HCT116 (cell line): Measurements from ENCODE around the gene MYRF. TPM values are rescaled to one million over a fixed set of nuclear protein-coding genes. Genes with fewer than 3 reads are reported as not detected.

Experiments
- ATAC-seq: fragments of 200-7000 bp; cut with Tn5 transposase; 2 replicates; pipeline ENCODE4 v1.9.1; 2020; ENCODE audit warnings: mild to moderate bottlenecking, moderate library complexity
- BruUV-seq: library from RNA; stranded (reverse); fragments of 400-500 nt; replicated peaks from 2 replicates; lab custom pipeline; 2021; lab: Mats Ljungman, UMichigan
- CTCF ChIA-PET: fragments of 300-600 bp; sonication (Branson Sonifier 250); formaldehyde crosslinking; loops from one replicate; lab custom pipeline; 2021; ENCODE audit warnings: antibody characterized with exemption; lab: Charles Lee
- POLR2A ChIA-PET: fragments of 300-600, 350-600 bp; sonication (Branson Sonifier 250); formaldehyde crosslinking; loops from one replicate; lab custom pipeline; 2021; ENCODE audit warnings: antibody characterized with exemption; lab: Charles Lee
- RAD21 ChIA-PET, 2 experiments: fragments of 300-600 bp; sonication (Branson Sonifier 250); formaldehyde crosslinking; loops; one replicate each; lab custom pipeline; 2023; ENCODE audit warnings: low total read pairs in 2 of 2; ENCODE audit not compliant: uncharacterized antibody in 2 of 2, unreplicated experiment in 2 of 2, low non-redundant PET in 1 of 2; lab: Charles Lee
- DNase-seq: peaks from one replicate; pipeline ENCODE4 v3.0.0-alpha.2; 2010; ENCODE audit warnings: low read depth, low spot score
- H2AFZ ChIP-seq: fragments of 200-600 bp; shearing (Covaris generic), sonication (generic); 2 replicates; pipeline ENCODE4 v1.6.1; 2017; ENCODE audit warnings: low read depth, mixed run types, mixed read lengths, antibody characterized with exemption, low read length; ENCODE audit not compliant: poor library complexity, severe bottlenecking
- H3K27ac ChIP-seq: 2 replicates; pipeline ENCODE4 v1.5.1; 2012; ENCODE audit warnings: low read depth, low read length
- H3K27me3 ChIP-seq: fragments of 200-600 bp; sonication (generic); 2 replicates; pipeline ENCODE4 v1.6.1; 2016; ENCODE audit warnings: mixed run types, low read length, mixed read lengths; ENCODE audit not compliant: insufficient read depth
- H3K36me3 ChIP-seq, 2 experiments: fragments of 200-500 bp in 1 of 2; fragments of 200-600 bp in 1 of 2; sonication (Bioruptor generic) in 1 of 2; sonication (generic) in 1 of 2; 2 replicates each; pipeline versions ENCODE4 v1.5.1 to v1.6.1; 2014 to 2016; ENCODE audit warnings: low read length in 2 of 2, inconsistent platforms in 1 of 2, mixed read lengths in 1 of 2, mixed run types in 1 of 2; ENCODE audit not compliant: insufficient read depth in 2 of 2, control insufficient read depth in 1 of 2
- H3K4me1 ChIP-seq, 2 experiments: fragments of 200-600 bp in 1 of 2; sonication (generic) in 1 of 2; 2 replicates each; pipeline versions ENCODE4 v1.5.1 to v1.6.1; 2012 to 2017; ENCODE audit warnings: low read length in 2 of 2, inconsistent platforms in 1 of 2, mild to moderate bottlenecking in 1 of 2, mixed read lengths in 1 of 2, mixed run types in 1 of 2, moderate library complexity in 1 of 2; ENCODE audit not compliant: insufficient read depth in 2 of 2, control insufficient read depth in 1 of 2
- H3K4me2 ChIP-seq: fragments of 200-600 bp; sonication (generic); 2 replicates; pipeline ENCODE4 v1.6.1; 2017; ENCODE audit warnings: mixed run types, low read length, mixed read lengths
- H3K4me3 ChIP-seq, 2 experiments: fragments of 200-600 bp in 1 of 2; sonication (generic) in 1 of 2; replicated peaks in 1 of 2; 2 replicates each; pipeline ENCODE4 v1.5.1; 2011 to 2016; ENCODE audit warnings: low read length in 2 of 2, control low read depth in 1 of 2, low read depth in 1 of 2, mild to moderate bottlenecking in 1 of 2, mixed read lengths in 1 of 2, mixed run types in 1 of 2
- H3K79me2 ChIP-seq: fragments of 200-600 bp; sonication (generic); 2 replicates; pipeline ENCODE4 v1.6.1; 2017; ENCODE audit warnings: mild to moderate bottlenecking, mixed run types, low read length, moderate library complexity, mixed read lengths; ENCODE audit not compliant: insufficient read depth
- H3K9ac ChIP-seq: fragments of 200-600 bp; sonication (generic); 2 replicates; pipeline ENCODE4 v1.6.1; 2016; ENCODE audit warnings: low read length, mixed read lengths
- H3K9me2 ChIP-seq: fragments of 200-600 bp; sonication (generic), shearing (Covaris generic); 2 replicates; pipeline ENCODE4 v1.6.1; 2017; ENCODE audit warnings: mixed run types, mild to moderate bottlenecking, moderate library complexity; ENCODE audit not compliant: insufficient read depth
- H3K9me3 ChIP-seq, 2 experiments: fragments of 200-500 bp in 1 of 2; fragments of 200-600 bp in 1 of 2; sonication (Bioruptor generic) in 1 of 2; sonication (generic) in 1 of 2; 2 replicates each; pipeline ENCODE4 v1.6.1; 2014 to 2017; ENCODE audit warnings: low read length in 2 of 2, mixed read lengths in 2 of 2, inconsistent platforms in 1 of 2, low read depth in 1 of 2, mild to moderate bottlenecking in 1 of 2, mixed run types in 1 of 2, moderate library complexity in 1 of 2; ENCODE audit not compliant: control insufficient read depth in 1 of 2, insufficient read depth in 1 of 2
- H4K20me1 ChIP-seq: fragments of 200-600 bp; sonication (generic), shearing (Covaris generic); 2 replicates; pipeline ENCODE4 v1.6.1; 2017; ENCODE audit warnings: mixed run types, mild to moderate bottlenecking, moderate library complexity; ENCODE audit not compliant: insufficient read depth
- CBX3 ChIP-seq: IDR thresholded peaks from 2 replicates; pipeline ENCODE4 v1.6.1; 2012; ENCODE audit warnings: low read depth
- CEBPB ChIP-seq: IDR thresholded peaks from 2 replicates; pipeline ENCODE4 v1.6.1; 2012; ENCODE audit warnings: low read depth
- CTCF ChIP-seq, 3 experiments: fragments of 200-600 bp in 1 of 3; sonication (generic) in 1 of 3; IDR thresholded peaks in 2 of 3; conservative IDR thresholded peaks in 1 of 3; 2 replicates each; pipeline ENCODE4 v1.5.1; 2012 to 2017; ENCODE audit warnings: low read depth in 2 of 3, low read length in 2 of 3, antibody characterized with exemption in 1 of 3, borderline replicate concordance in 1 of 3, control low read depth in 1 of 3, mild to moderate bottlenecking in 1 of 3, mixed read lengths in 1 of 3, mixed run types in 1 of 3, moderate library complexity in 1 of 3; ENCODE audit not compliant: insufficient read depth in 1 of 3
- EGR1 ChIP-seq: IDR thresholded peaks from 2 replicates; pipeline ENCODE4 v1.6.1; 2012; ENCODE audit warnings: low read depth
- ELF1 ChIP-seq: IDR thresholded peaks from 2 replicates; pipeline ENCODE4 v1.6.1; 2012; ENCODE audit warnings: low read depth, borderline replicate concordance
- EZH2 ChIP-seq: fragments of 200-600 bp; sonication (generic); IDR thresholded peaks from 2 replicates; pipeline ENCODE4 v1.6.1; 2017; ENCODE audit warnings: antibody characterized with exemption, mixed run types
- EZH2phosphoT487 ChIP-seq: fragments of 200-600 bp; IDR thresholded peaks from 2 replicates; pipeline ENCODE4 v1.6.1; 2018; ENCODE audit warnings: antibody characterized with exemption, borderline replicate concordance
- FOSL1 ChIP-seq: IDR thresholded peaks from 2 replicates; pipeline ENCODE4 v1.6.1; 2012; ENCODE audit warnings: low read depth
- JUND ChIP-seq: IDR thresholded peaks from 2 replicates; pipeline ENCODE4 v1.6.1; 2012
- POLR2A ChIP-seq: IDR thresholded peaks from 2 replicates; pipeline ENCODE4 v1.7.0; 2011; ENCODE audit warnings: borderline replicate concordance; ENCODE audit not compliant: insufficient read depth, insufficient read length; ENCODE audit errors: extremely low read depth
- POLR2AphosphoS5 ChIP-seq: IDR thresholded peaks from 2 replicates; pipeline ENCODE4 v1.6.1; 2011; ENCODE audit warnings: mild to moderate bottlenecking, low read depth, low read length, moderate library complexity
- SRF ChIP-seq: IDR thresholded peaks from 2 replicates; pipeline ENCODE4 v1.6.1; 2012; ENCODE audit warnings: low read depth
- ZBTB33 ChIP-seq: IDR thresholded peaks from 2 replicates; pipeline ENCODE4 v1.6.1; 2011; ENCODE audit warnings: mild to moderate bottlenecking, low read length, moderate library complexity; ENCODE audit not compliant: insufficient replicate concordance; ENCODE audit errors: extremely low read depth
- ZFX ChIP-seq: fragments of 450-650 bp; IDR thresholded peaks from 2 replicates; pipeline ENCODE4 v1.6.1; 2017
- ZNF274 ChIP-seq: fragments of 200-500 bp; sonication (Bioruptor generic); IDR thresholded peaks from 2 replicates; pipeline ENCODE4 v1.6.1; 2014; ENCODE audit warnings: mild to moderate bottlenecking, low read depth, low read length, inconsistent platforms
- intact Hi-C: fragments of 100-400 bp; cut with micrococcal nuclease; formaldehyde crosslinking; loops from 2 replicates; pipeline ENCODE4 v1.10.0; 2022
- total RNA-seq: library from RNA; stranded (reverse); gene quantifications from one replicate; pipeline ENCODE4 v1.2.1, GENCODE V29; 2021; ENCODE audit not compliant: unreplicated experiment
- TF ChIP-seq, protein P1 (sequence below): IDR thresholded peaks from 2 replicates; pipeline ENCODE4 v1.6.1; 2012
- TF ChIP-seq, protein P2 (sequence below): IDR thresholded peaks from 2 replicates; pipeline ENCODE4 v1.6.1; 2012
- TF ChIP-seq, protein P3 (sequence below): IDR thresholded peaks from 2 replicates; pipeline ENCODE4 v1.6.1; 2012; ENCODE audit warnings: low read depth

The MYRF gene
- total RNA-seq, 1 experiment from 2014 or later = 52.3 TPM

GRCh38 chr11:61725781-61726231, 26.6 kb upstream of the MYRF start:
- Histone ChIP-seq H3K27me3 (0 out of 2 replicates have a peak, but pooled peaks cover 3% of the 10 kb centered on the region), H3K9ac (no peak overlapping the region), H2AFZ (no peak overlapping the region), H3K4me3 (no peak overlapping the region), H3K9me3 (no peaks in the 10 kb centered on the region), H3K9me2 (no peaks in the 10 kb centered on the region), H3K4me2 (no peak overlapping the region), H3K4me1 (peaks cover 29 to 36% of the 10 kb centered on the region in 2 experiments), H4K20me1 (no peaks in the 10 kb centered on the region), H3K79me2 (no peaks in the 10 kb centered on the region), H3K27ac (no peak overlapping the region), H3K36me3 (no peaks in the 10 kb centered on the region)
- ChIA-PET POLR2A (no interaction called here), CTCF (no interaction called here), RAD21 (interaction anchor here in 1 of 2 experiments (0.6 kb wide), 1 partner anchor 20 kb away, joined by 3 read pairs; no protein-coding TSS in a partner anchor)
- intact Hi-C loops = no loop called here
- no peak for DNase-seq
- TF ChIP-seq, protein P1, sequence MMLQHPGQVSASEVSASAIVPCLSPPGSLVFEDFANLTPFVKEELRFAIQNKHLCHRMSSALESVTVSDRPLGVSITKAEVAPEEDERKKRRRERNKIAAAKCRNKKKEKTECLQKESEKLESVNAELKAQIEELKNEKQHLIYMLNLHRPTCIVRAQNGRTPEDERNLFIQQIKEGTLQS = no peak
- TF ChIP-seq JUND (no peak), CBX3 (no peak), EZH2 (no peak), POLR2AphosphoS5 (no peak), EGR1 (no peak), ZBTB33 (no peak), CTCF (IDR thresholded peaks at IDR 0.05 in 2 of 3, conservative IDR thresholded peaks at IDR 0.05 in 1 of 3; ENCODE audit: borderline replicate concordance in 1 of 3, insufficient read depth in 1 of 3, low read depth in 2 of 3, low read length in 2 of 3) (no peak), FOSL1 (no peak), EZH2phosphoT487 (no peak), ZFX (no peak), CEBPB (no peak), ELF1 (no peak), ZNF274 (no peak), POLR2A (no peak), SRF (no peak)
- TF ChIP-seq, protein P2, sequence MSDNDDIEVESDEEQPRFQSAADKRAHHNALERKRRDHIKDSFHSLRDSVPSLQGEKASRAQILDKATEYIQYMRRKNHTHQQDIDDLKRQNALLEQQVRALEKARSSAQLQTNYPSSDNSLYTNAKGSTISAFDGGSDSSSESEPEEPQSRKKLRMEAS = no peak
- TF ChIP-seq, protein P3, sequence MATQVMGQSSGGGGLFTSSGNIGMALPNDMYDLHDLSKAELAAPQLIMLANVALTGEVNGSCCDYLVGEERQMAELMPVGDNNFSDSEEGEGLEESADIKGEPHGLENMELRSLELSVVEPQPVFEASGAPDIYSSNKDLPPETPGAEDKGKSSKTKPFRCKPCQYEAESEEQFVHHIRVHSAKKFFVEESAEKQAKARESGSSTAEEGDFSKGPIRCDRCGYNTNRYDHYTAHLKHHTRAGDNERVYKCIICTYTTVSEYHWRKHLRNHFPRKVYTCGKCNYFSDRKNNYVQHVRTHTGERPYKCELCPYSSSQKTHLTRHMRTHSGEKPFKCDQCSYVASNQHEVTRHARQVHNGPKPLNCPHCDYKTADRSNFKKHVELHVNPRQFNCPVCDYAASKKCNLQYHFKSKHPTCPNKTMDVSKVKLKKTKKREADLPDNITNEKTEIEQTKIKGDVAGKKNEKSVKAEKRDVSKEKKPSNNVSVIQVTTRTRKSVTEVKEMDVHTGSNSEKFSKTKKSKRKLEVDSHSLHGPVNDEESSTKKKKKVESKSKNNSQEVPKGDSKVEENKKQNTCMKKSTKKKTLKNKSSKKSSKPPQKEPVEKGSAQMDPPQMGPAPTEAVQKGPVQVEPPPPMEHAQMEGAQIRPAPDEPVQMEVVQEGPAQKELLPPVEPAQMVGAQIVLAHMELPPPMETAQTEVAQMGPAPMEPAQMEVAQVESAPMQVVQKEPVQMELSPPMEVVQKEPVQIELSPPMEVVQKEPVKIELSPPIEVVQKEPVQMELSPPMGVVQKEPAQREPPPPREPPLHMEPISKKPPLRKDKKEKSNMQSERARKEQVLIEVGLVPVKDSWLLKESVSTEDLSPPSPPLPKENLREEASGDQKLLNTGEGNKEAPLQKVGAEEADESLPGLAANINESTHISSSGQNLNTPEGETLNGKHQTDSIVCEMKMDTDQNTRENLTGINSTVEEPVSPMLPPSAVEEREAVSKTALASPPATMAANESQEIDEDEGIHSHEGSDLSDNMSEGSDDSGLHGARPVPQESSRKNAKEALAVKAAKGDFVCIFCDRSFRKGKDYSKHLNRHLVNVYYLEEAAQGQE = no peak
- BruUV-seq = no TSS peak
- no peak for ATAC-seq
